ENCODE results near the gene BTBD6.

The BTBD6 gene

DNA sequence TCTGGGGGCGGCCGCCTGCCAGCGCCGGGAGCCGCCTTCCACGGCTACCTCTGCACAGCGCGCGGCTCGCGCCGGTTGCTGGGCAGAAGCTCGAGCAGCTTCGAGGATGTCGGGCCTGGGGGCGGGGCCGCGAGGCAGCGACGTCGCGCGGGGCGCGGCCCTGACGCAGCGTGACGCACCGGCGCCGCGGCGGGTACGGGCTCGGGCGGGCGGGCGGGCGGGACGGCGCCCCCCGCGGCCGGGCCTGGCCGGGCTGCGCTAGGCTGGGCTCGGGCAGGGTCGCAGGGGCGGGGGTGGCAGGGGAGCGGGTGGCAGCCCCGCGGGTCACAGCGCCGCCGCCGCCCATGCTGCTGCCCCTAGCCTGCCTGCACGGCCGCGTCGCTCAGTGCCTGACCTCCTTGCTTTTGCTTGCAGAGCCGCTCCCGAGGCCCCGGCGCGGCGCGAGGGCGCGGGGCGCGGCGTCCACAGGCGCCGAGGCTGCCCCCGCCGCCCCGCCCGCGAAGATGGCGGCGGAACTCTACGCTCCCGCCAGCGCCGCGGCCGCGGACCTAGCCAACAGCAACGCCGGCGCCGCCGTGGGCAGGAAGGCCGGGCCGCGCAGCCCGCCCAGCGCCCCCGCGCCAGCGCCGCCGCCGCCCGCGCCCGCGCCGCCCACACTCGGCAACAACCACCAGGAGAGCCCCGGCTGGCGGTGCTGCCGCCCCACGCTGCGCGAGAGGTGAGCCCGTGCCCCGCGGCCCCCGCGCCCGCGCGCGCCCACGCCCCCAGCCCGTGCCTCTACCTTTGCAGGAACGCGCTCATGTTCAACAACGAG is at the start of gene BTBD6:
Gene BTBD6, plus strand, starts transcription at position 166 of the 814 bp plus-strand sequence. Its CDS starts 179 bp downstream, at position 345.
- peak; percentile 93 for DNase-seq (ENCODE audit: low spot score)

DNA sequence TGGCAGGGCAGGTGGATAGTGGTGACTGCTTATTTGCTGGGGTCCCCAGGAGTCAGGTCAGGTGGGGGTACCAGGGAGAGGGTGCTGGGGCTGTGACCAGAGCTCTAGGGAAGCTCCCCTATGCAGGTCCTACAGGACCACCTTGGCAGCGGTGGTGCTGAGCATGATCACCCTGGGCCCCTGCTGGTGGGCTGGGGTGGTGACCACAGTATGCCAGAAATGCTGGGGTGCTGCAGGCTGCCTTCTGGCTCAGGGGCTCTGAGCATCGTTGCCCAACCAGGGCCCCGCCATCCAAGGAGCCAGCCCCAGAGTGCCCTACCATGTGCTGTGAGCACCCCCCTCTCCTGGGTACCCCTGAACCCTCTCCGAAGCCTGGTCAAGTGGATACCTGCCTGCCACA is 49.7 kb upstream of the BTBD6 start:
- no peak for DNase-seq (ENCODE audit: low spot score)

DNA sequence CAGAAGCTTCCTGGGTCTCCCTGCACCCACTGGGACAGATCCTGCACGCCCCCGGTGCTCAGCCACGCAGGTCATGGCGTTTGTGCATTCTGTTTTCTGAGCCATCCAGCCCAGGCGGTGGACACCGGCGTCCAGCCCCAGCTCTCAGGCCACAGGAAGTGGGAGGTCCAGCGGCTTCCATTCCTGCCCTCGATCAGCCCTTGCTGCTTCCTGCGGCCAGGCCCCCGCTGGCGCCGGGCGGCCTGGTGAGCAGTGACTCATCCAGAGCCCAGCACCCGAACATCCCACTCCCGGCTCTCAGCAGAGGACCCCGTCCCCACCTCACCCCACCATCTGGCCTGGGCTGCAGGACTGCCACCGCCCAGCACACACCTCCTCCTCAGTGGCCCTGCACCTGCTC is 49.2 kb upstream of the BTBD6 start:
- no peak for DNase-seq (ENCODE audit: low spot score)

DNA sequence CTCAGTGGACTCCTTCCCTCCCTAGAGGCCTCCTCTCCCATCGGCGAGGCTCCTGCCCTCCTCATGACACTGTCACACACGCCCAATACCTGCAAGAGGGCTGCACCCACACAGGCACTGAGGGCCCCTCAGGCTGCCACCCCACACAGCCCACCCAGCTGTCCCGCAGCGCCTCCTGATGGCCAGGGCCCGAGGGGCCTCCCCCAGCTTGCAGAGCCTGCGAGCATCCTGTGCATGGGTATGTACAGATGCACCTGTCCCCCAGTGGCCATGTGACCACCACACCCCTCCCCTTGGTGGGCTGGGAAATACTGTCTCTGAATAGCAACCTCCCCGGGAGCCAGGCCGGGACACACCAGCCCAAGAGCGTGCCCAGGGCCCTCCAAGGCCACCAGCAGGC is 48.3 kb upstream of the BTBD6 start:
- no peak for DNase-seq (ENCODE audit: low spot score)

DNA sequence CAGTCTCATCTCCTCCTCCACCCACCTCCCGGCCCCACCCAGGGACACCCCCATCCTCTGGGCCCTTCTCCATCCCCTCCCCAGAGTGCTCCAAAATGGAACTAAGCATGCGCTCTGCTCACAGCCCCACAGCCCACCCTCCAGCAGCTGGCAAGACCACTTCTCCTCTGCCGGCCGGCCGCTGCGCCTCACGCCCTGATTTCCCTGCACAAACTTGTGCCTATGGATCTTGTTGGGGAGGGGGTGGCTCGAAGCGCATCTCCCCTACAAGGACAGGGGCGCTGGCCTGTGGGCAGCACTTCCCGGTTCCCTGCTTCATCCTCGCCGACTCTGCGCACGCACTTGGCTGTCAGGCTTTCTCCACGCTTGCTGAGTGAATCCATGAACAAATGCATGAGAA is 47.7 kb upstream of the BTBD6 start:
- DNase-seq (ENCODE audit: low spot score): no peak

DNA sequence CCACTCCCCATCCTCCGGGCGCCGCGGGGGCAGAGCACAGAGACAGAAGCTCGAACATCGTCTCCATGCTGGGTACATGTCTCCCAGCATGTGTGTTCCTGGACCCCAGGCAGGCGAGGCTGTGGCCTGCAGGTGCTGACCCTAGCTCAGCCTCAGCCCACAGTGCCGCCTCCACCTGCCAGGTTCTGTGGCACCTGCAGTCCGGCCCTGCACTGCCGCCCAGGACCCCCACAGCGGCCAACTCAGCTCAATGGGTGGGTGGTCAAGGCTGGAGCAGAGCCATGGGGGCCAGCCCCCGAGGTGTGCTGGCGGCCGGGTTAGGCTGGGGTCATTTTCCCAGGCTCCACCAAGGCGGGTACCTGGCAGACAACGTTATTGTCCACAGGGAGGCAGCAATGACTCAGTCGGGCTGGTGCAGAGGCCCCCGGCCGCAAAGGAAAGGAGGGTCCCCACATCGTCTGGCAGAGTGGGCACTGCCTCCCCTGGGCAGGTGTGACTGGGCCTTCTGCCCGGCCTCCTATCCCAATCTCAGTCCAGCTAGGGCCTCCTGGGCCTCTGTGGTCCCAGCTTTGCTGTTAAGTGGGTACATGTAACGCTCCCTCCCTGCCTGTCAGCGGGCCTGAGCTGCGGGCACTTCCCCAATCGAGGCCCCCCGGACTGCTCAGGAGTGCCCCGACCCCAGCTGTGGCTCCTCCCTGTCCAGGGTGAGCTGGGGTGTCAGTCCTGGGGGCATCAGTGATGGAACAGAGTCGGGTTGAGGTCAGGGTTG is 47.0 kb upstream of the BTBD6 start:
- DNase-seq (ENCODE audit: low spot score): no peak

DNA sequence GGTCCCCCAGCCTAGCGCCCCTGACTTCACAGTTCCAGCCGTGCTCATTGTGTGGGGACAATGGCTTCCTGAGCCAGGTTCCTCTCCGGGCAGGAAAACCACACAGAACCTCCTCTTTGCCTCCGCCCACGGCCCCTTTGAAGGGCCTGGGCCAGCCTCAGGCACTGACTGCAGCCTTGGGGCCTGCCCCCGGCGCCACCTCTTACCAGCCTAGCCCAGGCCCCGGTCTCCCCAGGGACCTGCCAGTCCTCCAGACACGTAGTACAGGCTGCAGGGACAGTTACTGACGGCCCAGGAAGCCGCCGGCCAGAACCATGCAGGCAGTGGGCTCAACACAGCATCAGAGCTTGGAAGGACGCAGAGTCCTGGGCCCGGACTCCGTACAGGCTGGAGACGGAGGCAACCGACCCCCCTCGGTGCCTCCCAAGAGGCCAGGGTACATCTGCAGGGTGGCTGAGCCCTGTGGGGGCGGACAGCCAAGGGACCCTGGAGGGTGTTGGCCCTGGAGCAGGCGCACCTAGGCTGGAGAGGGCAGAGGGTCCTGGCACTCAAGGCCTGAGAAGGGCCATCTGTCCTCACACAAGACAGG is 46.3 kb upstream of the BTBD6 start:
- DNase-seq (ENCODE audit: low spot score): no peak

DNA sequence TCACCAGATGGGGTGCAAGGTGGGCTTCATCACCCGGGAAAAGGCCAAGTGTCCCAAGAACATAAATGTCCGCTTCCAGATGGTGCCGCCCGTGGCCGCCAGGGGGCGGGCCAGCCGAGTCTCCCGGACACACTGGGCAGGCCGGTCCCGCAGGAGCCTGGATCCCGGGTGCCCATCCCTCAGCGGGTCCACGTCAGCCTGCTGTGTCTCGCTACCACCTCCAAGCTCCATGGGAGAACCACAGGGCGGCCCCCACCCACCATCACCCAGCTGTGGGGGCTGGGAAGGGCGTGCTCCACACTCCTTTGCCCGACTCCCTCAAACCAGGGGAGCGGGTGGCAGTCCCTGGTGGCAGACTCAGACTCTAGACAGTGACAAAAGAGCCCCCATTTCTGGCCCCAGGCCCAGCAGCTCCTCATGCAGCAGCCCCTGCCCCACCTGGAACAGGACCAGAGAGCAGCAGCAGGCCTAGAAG is 45.2 kb upstream of the BTBD6 start:
- DNase-seq (ENCODE audit: low spot score): peak; percentile 82

DNA sequence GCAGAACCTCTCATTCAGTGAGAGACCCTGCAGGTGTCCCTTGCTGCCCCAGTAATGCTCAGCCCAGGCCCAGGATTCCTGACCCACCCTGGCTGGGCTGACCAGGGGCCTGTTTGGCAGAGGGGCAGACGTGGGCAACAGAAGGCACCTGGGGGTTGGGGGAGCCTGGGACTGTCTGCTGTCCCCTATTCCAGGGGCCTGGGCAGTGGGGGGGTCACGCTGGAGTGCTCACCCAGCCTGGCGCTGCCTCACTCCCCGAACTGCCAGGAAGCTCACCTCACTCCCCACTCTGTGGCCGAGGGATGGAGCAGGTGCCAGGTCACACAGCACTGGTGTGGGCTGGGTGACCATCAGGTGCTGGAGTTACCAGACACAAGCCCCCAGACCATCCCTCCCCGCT is 44.6 kb upstream of the BTBD6 start:
- no peak for DNase-seq (ENCODE audit: low spot score)

DNA sequence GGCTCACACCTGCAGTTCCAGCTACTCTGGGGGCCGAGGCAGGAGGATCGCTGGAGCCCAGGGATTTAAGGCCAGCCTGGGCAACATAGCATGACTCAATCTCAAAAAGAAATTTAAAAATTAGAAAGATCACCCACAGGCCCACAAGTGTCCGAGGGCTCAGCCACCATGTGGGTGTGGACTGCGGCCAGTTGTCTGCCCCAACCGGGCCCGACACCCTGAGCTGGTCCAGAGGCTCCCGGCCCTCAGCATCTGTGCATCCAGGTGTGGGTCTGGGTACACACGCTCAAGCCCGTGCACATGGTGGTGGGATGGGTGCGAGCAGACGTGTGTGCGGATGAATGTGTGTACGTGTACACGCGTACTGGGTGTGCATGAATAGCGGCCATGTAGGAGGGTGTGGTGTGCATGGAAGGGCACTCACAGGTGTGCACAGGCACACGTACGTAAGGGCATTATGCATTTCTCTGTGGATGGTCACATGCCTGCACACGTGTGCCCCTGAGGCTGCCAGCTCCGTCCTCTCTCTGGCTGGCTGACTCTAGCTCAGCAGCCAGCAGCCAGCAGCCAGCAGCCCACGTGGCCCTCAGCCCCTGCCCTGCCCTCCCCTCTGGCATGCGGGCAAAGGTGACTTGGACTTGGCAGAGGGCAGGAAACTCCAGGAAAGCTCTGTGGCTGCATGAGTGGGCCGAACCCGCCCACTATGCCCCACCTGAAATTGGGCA is 44.0 kb upstream of the BTBD6 start:
- no peak for DNase-seq (ENCODE audit: low spot score)

DNA sequence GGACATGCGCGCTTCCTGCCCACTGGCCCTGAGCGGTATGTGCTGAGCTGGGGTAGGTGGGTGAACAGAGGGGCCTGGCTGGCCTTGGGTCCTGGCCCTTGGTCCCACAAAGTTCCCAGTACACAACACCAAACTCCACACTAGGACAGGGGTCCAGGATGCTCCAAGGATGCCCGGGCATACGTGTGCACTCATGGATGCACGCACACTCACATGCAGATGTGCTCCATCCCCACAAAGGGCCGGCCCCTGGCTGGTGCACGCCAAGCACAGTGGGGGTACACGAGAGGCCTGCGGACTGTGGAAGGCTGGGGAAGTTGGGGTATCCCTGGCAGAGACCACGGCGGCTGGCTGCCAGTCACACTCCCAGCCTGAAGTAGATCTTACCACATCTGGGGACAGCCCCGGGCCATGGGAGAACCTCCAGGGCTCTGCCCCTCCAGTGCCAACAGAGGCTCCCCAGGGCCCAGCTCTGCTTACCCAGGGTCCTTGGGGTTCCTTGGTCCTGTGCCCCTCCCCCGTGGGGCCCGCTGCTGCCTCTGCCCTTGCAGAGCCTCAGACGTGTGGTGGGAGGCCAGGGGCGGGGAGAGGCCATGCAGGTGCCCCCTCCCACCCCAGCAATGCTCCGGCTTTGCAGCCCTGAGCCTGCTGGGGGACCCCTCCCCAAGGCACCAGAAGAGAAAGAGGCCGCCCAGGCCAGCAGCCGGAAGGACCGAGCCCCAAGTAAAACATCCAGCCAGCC is 43.2 kb upstream of the BTBD6 start:
- no peak for DNase-seq (ENCODE audit: low spot score)

DNA sequence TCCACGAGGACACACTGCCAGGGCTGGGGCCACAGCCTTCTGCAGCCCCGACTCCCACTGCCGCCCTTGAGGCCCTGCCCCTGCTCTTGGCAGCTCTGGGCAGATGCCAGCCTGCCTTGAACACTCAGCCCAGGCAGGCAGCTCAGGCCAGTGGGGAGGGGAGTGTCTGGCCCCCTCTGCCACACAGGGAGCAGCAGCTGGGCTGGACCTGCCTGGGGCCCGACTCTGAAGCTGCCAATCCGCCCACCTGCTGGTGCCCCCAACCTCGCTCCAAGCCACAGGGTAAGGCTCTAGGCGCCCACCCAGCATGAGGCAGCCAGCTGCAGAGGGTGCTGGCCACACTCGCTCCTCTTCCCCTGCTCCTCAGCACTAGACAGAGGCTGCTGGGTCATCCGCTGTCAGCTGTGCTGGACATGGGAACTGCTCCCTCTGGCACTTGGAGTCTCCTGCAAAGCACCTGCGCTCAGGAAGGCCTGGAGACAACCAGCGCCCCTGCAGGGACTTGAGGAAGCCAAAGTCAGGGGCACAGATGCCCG is 42.6 kb upstream of the BTBD6 start:
- no peak for DNase-seq (ENCODE audit: low spot score)

DNA sequence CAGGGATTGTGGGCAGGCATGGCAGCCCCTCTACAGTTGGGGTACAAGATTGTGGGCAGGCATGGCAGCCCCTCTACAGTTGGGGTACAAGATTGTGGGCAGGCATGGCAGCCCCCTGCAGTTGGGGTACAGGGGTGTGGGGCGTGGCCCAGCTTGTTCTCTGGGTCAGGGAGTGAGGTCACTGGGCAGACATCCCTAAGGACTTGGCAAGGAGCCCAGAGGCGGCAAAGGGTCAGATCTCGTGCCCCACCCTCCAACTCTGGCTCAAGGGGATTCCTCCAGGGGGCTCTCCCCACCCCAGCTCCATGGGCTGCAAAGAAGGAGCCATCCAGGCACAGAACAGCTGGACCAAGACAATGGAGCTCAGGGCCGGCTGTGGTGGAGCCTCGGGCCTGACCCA is 41.5 kb upstream of the BTBD6 start:
- DNase-seq (ENCODE audit: low spot score): no peak

DNA sequence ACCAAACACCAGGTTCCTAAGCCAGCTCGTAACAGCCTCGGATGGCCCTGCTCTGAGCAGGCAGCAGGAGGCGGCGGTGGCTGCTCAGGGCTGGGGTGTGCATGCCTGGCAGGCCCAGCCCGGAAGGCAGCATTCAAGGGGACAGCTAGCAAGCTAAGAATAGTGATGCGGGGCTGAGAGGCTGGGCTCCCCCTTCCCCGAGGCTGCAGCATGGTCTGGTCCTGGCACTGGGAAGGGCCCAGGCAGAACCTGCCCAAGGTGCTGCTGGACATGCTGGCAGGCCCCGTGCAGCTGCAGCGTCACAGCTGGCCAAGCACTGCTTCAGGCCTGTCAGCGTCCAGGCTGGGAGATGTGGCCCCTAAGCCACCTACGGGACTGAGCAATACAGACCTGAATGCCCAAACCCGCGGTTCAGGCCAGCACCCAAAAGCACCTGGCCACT is 40.9 kb upstream of the BTBD6 start:
- no peak for DNase-seq (ENCODE audit: low spot score)

DNA sequence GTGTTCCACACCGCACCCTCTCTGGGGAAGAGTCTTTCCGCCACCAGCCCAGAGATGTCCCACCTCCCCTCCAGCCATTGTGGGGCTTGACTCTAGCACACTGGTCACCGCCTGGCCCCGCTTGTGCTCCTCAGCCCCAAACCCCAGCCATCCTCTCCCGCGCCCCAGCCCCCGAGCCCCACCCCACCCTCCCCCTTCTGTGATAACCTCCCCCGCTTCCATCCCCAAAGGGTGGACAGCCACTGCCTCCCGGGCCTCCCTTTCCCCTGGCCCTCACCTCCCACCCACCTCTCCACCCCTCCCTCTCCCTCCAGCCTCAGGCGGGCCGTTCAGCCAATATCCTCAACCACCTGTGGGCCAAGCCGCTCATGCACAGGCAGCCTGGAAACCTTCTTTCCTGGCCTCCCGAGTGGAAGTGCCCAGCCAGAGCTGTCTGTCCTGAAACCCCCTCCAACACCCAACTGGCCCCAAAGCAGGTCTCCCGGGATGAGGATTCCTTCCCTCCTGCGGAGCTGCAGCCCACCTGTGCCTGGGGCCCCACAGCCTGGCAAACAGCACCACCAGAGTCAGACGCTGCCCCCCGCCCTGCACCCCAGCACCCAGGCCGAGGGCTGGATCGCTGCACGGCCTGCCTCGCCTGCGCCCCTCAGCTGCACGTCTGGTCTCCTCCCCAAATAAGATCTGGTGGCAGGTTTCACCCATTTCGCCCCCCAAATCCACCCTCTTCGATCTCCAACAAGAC is 40.2 kb upstream of the BTBD6 start:
- DNase-seq (ENCODE audit: low spot score): no peak

DNA sequence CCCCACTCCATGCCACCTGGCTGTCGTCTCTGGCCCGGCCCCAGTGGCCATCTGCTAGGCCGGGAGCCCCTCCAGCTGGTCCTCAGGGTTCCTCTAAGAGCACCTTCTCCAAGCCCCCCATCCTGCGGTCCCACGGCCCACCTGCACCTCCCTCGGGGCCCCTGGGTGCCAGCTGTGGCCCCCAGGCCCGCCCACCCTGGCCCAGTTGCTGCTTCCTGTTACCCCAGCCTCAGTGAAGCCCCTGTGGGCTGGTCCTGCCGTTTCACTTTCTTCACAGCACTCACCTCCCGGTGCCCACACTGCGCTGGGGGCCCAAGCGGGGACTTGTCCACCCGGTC is 39.6 kb upstream of the BTBD6 start:
- no peak for DNase-seq (ENCODE audit: low spot score)

DNA sequence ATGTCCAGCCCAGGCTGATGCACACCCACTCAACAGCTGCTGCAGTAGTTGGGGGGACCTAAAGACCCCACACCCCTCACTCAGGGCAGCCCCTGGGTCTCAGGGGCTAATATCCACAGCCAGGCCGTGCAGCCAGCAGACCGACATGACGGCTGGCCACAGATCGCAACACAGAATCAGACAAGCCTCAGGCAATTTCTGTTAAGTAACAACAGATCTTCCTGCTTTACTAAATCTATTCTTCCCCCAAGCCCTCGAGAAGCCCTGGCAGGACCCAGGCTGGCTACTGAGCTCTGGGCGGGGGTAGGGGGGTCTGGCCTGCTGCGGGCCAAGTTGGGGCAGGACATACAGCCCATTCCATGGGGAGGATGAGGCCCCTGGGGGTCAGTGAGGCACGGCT is 39.2 kb upstream of the BTBD6 start:
- no peak for DNase-seq (ENCODE audit: low spot score)

DNA sequence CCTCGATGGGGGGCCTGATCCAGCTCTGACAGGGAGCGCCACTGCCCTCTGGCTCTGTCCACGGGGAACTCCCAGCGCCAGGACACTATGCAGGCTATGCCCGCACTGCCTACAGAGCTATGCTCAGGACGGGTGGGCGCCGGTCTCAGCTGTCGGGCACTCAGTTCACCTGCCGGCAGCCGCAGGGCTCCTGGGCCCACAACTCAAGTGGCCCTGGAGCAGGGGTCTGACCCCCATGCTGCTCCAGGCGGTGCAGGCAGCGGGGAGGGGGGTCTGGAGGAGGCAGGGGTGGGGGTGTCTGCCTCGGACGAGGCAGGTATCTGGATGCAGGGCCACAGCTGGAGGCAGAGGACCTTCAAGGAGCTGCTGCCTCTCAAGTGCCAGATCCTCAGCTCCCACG is 38.7 kb upstream of the BTBD6 start:
- DNase-seq (ENCODE audit: low spot score): no peak

DNA sequence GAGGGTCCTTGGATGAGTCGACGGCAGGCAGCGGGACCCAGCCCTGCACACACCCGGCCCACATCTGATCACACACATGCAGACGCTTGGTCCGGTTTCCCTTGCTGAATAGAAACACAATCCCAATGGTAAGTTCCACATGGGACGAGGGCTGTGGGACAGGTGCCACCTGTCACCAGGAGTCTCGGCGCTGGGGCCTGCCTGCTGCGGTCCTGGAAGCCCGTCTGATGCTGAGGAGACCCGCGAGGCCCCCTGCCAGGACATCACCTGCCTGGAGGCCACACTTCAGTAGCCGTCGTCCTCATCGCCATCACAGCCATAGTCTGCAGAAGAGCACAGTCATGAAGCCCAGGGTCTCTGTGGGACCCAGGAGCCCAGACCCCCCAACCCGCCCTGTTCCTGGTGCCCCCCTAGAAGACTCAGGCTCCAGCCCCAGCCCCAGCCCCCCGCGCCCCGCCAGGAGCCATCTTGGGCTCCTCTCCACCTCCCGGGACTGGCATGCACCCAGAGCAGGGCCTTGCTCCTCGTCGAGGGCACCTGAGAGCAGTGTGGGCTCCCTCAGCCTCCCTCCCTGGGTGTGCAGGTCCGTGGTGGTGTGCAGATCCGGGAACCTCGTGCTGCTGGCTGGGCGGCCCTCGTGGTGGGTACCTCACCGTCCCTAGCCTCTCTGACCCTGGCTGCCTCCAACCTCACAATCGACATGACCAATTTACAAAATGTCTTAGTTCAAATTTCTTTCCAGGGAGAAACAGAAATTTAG is 37.9 kb upstream of the BTBD6 start:
- DNase-seq (ENCODE audit: low spot score): no peak
